ENCODE measurements around the gene TNFRSF12A.

DNA sequence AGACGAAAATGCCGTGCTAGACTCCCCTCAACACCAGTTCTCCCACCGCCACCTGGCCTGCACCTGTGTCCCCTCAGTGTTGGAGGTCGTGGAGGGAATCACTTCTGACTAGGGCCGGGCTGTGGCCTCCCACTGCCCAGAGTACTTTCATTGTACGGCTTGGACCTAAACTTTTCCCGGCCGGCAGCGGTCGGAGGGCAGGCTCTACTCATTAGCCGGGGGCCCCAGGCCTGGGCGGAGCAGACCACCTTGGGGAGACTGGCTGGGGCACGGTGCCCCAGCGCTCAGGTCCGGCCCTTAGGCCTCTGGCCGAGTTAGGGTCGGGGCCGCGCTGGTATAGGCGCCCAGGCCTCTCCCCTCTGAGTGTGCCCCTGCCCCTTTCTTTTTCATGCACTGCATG, 2.8 kb upstream of the TNFRSF12A start:
- TF ChIP-seq EZH2 (IDR thresholded peaks at IDR 0.05; ENCODE audit: low read length, missing control alignments), result no peak
- TF ChIP-seq, protein P1, sequence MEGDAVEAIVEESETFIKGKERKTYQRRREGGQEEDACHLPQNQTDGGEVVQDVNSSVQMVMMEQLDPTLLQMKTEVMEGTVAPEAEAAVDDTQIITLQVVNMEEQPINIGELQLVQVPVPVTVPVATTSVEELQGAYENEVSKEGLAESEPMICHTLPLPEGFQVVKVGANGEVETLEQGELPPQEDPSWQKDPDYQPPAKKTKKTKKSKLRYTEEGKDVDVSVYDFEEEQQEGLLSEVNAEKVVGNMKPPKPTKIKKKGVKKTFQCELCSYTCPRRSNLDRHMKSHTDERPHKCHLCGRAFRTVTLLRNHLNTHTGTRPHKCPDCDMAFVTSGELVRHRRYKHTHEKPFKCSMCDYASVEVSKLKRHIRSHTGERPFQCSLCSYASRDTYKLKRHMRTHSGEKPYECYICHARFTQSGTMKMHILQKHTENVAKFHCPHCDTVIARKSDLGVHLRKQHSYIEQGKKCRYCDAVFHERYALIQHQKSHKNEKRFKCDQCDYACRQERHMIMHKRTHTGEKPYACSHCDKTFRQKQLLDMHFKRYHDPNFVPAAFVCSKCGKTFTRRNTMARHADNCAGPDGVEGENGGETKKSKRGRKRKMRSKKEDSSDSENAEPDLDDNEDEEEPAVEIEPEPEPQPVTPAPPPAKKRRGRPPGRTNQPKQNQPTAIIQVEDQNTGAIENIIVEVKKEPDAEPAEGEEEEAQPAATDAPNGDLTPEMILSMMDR (conservative IDR thresholded peaks at IDR 0.05 in 1 of 2, IDR thresholded peaks at IDR 0.05 in 1 of 2; ENCODE audit: low read depth in 1 of 2, low read length in 2 of 2), result no peak
